Measurements from ENCODE around the gene MPPE1. TPM values are rescaled to one million over a fixed set of nuclear protein-coding genes. Genes with fewer than 3 reads are reported as not detected.

Gene MPPE1
- total and polyA plus RNA-seq, 4 donors: 41.3 to 71.4 (median 44.0) TPM

- DNase-seq (no peak), ATAC-seq (ENCODE audit: insufficient read depth, low FRiP score) (no peak)
- H3K27ac ChIP-seq (ENCODE audit: low read depth in 1 of 2, low read length in 1 of 2): no peak overlapping the region
- H3K4me1 ChIP-seq (ENCODE audit: control insufficient read depth in 5 of 5, insufficient read depth in 5 of 5, low read length in 5 of 5): peaks cover 0 to 2% (median 0%) of the 10 kb centered on the region in 5 donors
- H3K9ac ChIP-seq (ENCODE audit: insufficient read depth in 1 of 2, low read length in 2 of 2): no peak overlapping the region
- no peak overlapping the region for H3K4me3 ChIP-seq
- H3K36me3 ChIP-seq (ENCODE audit: control insufficient read depth in 4 of 4, insufficient read depth in 4 of 4, low read length in 4 of 4): no peaks in the 10 kb centered on the region
- H3K27me3 ChIP-seq (ENCODE audit: control insufficient read depth in 3 of 3, insufficient read depth in 3 of 3, low read length in 2 of 3): no peaks in the 10 kb centered on the region
- no peaks in the 10 kb centered on the region for H3K9me3 ChIP-seq (ENCODE audit: control insufficient read depth in 4 of 4, insufficient read depth in 3 of 4, low read length in 3 of 4)
- WGBS, 2 donors: 96% methylated on average over 8 of the region's 8 CpGs
- TF ChIP-seq CTCF (IDR thresholded peaks at IDR 0.05; ENCODE audit: control extremely low read depth, extremely low read depth): no peak
Measured at GRCh38 chr18:11868230-11868629, 39.9 kb downstream of the MPPE1 start.

- TF ChIP-seq CTCF (IDR thresholded peaks at IDR 0.05; ENCODE audit: control extremely low read depth, extremely low read depth): no peak
- no peak overlapping the region for H3K27ac ChIP-seq (ENCODE audit: low read depth in 1 of 2, low read length in 1 of 2)
- H3K4me1 ChIP-seq (ENCODE audit: control insufficient read depth in 5 of 5, insufficient read depth in 5 of 5, low read length in 5 of 5): peaks cover 0 to 6% (median 0%) of the 10 kb centered on the region in 5 donors
- 63 to 68% methylated on average over 5 of the region's 5 CpGs for WGBS, 2 donors
- H3K36me3 ChIP-seq (ENCODE audit: control insufficient read depth in 4 of 4, insufficient read depth in 4 of 4, low read length in 4 of 4): no peaks in the 10 kb centered on the region
- no peaks in the 10 kb centered on the region for H3K9me3 ChIP-seq (ENCODE audit: control insufficient read depth in 4 of 4, insufficient read depth in 3 of 4, low read length in 3 of 4)
- peaks cover 0 to 2% (median 0%) of the 10 kb centered on the region in 3 donors for H3K27me3 ChIP-seq (ENCODE audit: control insufficient read depth in 3 of 3, insufficient read depth in 3 of 3, low read length in 2 of 3)
- H3K9ac ChIP-seq (ENCODE audit: insufficient read depth in 1 of 2, low read length in 2 of 2): no peak overlapping the region
- ATAC-seq (ENCODE audit: insufficient read depth, low FRiP score) (no peak), DNase-seq (no peak)
- H3K4me3 ChIP-seq: no peak overlapping the region
Measured at GRCh38 chr18:11866764-11867163, 41.4 kb downstream of the MPPE1 start.

GRCh38 chr18:11866329-11866728 is 41.8 kb downstream of the MPPE1 start:
- TF ChIP-seq CTCF (IDR thresholded peaks at IDR 0.05; ENCODE audit: control extremely low read depth, extremely low read depth): no peak
- no peak overlapping the region for H3K27ac ChIP-seq (ENCODE audit: low read depth in 1 of 2, low read length in 1 of 2)
- no peak overlapping the region for H3K9ac ChIP-seq (ENCODE audit: insufficient read depth in 1 of 2, low read length in 2 of 2)
- no peaks in the 10 kb centered on the region for H3K36me3 ChIP-seq (ENCODE audit: control insufficient read depth in 4 of 4, insufficient read depth in 4 of 4, low read length in 4 of 4)
- peaks cover 0 to 9% (median 0%) of the 10 kb centered on the region in 5 donors for H3K4me1 ChIP-seq (ENCODE audit: control insufficient read depth in 5 of 5, insufficient read depth in 5 of 5, low read length in 5 of 5)
- no peaks in the 10 kb centered on the region for H3K9me3 ChIP-seq (ENCODE audit: control insufficient read depth in 4 of 4, insufficient read depth in 3 of 4, low read length in 3 of 4)
- ATAC-seq (ENCODE audit: insufficient read depth, low FRiP score) (no peak), DNase-seq (no peak)
- H3K27me3 ChIP-seq (ENCODE audit: control insufficient read depth in 3 of 3, insufficient read depth in 3 of 3, low read length in 2 of 3): peaks cover 0 to 2% (median 0%) of the 10 kb centered on the region in 3 donors
- WGBS, 2 donors: 76 to 92% methylated on average over 10 of the region's 10 CpGs
- no peak overlapping the region for H3K4me3 ChIP-seq

GRCh38 chr18:11865071-11865470 is 43.0 kb downstream of the MPPE1 start:
- TF ChIP-seq CTCF (IDR thresholded peaks at IDR 0.05; ENCODE audit: control extremely low read depth, extremely low read depth): no peak
- Histone ChIP-seq H3K9ac (ENCODE audit: insufficient read depth in 1 of 2, low read length in 2 of 2) (no peak overlapping the region), H3K4me3 (no peak overlapping the region), H3K9me3 (ENCODE audit: control insufficient read depth in 4 of 4, insufficient read depth in 3 of 4, low read length in 3 of 4) (no peaks in the 10 kb centered on the region), H3K36me3 (ENCODE audit: control insufficient read depth in 4 of 4, insufficient read depth in 4 of 4, low read length in 4 of 4) (no peaks in the 10 kb centered on the region), H3K27ac (ENCODE audit: low read depth in 1 of 2, low read length in 1 of 2) (no peak overlapping the region), H3K27me3 (ENCODE audit: control insufficient read depth in 3 of 3, insufficient read depth in 3 of 3, low read length in 2 of 3) (peaks cover 0 to 2% (median 0%) of the 10 kb centered on the region in 3 donors), H3K4me1 (ENCODE audit: control insufficient read depth in 5 of 5, insufficient read depth in 5 of 5, low read length in 5 of 5) (peaks cover 0 to 9% (median 0%) of the 10 kb centered on the region in 5 donors)
- ATAC-seq (ENCODE audit: insufficient read depth, low FRiP score) (no peak), DNase-seq (no peak)
- 89 to 92% methylated on average over 12 of the region's 12 CpGs for WGBS, 2 donors
